Mesothelial cell of epicardium (in vitro differentiated cells): ENCODE results near the gene HNF1B. TPM values are rescaled to one million over a fixed set of nuclear protein-coding genes. Genes with fewer than 3 reads are reported as not detected.

Experiments
- DNase-seq, 2 experiments: peaks; one replicate each; pipeline ENCODE4 v3.0.0; 2021; ENCODE audit warnings: low spot score in 2 of 2; ENCODE audit not compliant: unreplicated experiment in 2 of 2
- H3K27ac Mint-ChIP-seq: 2 replicates; pipeline ENCODE4 v1.8.0; 2021; ENCODE audit warnings: mixed read lengths
- H3K27me3 Mint-ChIP-seq: 2 replicates; pipeline ENCODE4 v1.8.0; 2021; ENCODE audit warnings: low read depth, mixed read lengths
- H3K36me3 Mint-ChIP-seq: 2 replicates; pipeline ENCODE4 v1.8.0; 2021; ENCODE audit warnings: mixed read lengths
- H3K4me1 Mint-ChIP-seq: 2 replicates; pipeline ENCODE4 v1.8.0; 2021; ENCODE audit warnings: mixed read lengths
- H3K4me3 Mint-ChIP-seq: 2 replicates; pipeline ENCODE4 v1.8.0; 2021; ENCODE audit warnings: mild to moderate bottlenecking, moderate library complexity, mixed read lengths
- H3K9me3 Mint-ChIP-seq: 2 replicates; pipeline ENCODE4 v1.8.0; 2021; ENCODE audit warnings: mixed read lengths
- CTCF ChIP-seq: fragments of 200-600 bp; sonication (generic); IDR thresholded peaks from one replicate; pipeline ENCODE4 v1.5.0; 2021; ENCODE audit warnings: antibody characterized with exemption; ENCODE audit not compliant: unreplicated experiment
- total RNA-seq: library from RNA; stranded (reverse); gene quantifications from 3 replicates; pipeline ENCODE4 v1.2.1, GENCODE V29; 2021

Gene HNF1B
- total RNA-seq, 1 donor from 2014 or later = 0.29 TPM

DNA sequence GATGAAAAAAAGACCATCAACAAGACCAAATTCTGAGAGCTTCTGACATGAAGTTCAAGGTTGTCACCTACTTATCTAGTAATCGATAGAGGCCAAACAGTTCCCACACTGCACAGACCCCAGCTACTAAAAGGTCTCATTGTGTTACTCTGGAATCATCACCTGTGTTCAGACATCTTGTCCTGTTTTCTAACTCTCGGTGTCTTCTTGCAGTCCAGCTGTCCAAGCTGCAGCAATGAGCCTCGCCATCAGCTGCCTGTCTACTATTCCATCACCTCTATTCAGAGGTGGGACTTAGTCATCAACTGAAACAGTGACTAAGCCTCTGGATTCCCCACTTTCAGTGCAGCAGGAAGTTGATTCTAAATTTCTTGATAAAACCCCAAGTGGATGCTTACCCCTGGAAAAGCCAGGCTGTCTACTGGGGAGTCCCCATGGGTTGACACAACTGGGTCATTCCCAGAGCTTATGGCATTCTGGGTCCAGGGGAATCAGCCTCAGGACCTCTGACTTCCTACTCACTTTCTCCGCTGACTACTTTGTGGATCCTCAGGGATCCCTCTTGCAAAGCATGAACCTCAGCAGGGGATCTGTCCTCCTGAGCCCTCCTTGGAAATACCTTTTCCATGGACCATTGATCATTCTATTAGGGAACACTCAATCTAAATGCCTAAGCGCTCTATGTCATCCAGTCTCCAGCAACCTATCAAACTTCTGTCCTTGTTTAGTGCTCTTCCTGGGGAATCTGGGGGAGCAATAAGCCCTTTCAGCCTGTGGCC, 46.5 kb downstream of the HNF1B start:
- no peak overlapping the region for H3K4me3 Mint-ChIP-seq
- TF ChIP-seq CTCF = no peak
- DNase-seq = no peak
- peaks cover 4% of the 10 kb centered on the region for H3K9me3 Mint-ChIP-seq
- H3K27me3 Mint-ChIP-seq = peaks cover 8% of the 10 kb centered on the region
- H3K4me1 Mint-ChIP-seq = no peaks in the 10 kb centered on the region
- H3K27ac Mint-ChIP-seq = no peak overlapping the region
- H3K36me3 Mint-ChIP-seq = no peaks in the 10 kb centered on the region

DNA sequence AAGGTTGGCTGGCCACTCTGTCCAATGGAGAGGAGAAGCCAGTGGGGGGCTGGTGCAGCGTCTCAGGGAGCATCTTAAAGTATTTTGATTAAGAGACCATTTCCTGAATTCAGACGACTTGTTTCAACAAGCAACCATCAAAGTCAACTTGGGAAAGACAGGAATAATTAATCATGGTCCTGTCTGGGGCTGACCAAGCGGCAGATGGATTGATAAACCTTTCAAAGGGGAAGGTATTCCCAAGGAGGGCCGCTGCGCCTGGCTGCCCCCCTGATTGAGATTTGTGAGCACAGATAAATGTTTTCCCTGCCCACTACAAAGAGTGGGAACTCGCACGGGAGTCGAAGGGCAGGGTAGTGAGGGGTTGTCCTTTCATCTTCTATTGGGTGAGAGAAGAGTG, 47.5 kb downstream of the HNF1B start:
- Mint-ChIP-seq H3K36me3 (no peaks in the 10 kb centered on the region), H3K4me1 (no peaks in the 10 kb centered on the region)

DNA sequence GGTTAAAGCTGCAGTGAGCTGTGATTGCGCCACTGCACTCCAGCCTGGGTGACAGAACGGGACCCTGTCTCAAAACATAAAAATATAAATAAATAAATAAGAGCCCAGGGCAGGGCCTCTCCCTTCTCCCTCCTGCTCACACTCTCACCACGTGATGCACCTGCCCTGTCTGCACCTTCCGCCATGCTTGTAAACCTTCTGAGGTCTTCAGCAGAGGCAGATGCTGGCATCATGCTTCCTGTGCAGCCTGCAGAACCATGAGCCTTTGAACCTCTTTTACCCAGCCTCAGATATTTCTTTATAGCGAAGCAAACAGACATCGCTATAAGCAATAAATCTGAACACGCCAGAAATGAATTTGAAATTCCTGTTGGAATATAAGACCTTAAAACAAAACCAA, 48.5 kb downstream of the HNF1B start:
- Mint-ChIP-seq H3K27me3 (no peaks in the 10 kb centered on the region), H3K27ac (no peak overlapping the region), H3K4me3 (no peak overlapping the region), H3K36me3 (no peaks in the 10 kb centered on the region), H3K9me3 (peaks cover 4% of the 10 kb centered on the region), H3K4me1 (peaks cover 4% of the 10 kb centered on the region)
- no peak for DNase-seq
- no peak for TF ChIP-seq CTCF

More for the DNA sequence above, 47.5 kb downstream of the HNF1B start:
- no peak for TF ChIP-seq CTCF
- peaks cover 6% of the 10 kb centered on the region for H3K27me3 Mint-ChIP-seq
- no peak for DNase-seq
- no peak overlapping the region for H3K4me3 Mint-ChIP-seq
- no peak overlapping the region for H3K27ac Mint-ChIP-seq
- H3K9me3 Mint-ChIP-seq = peaks cover 4% of the 10 kb centered on the region

DNA sequence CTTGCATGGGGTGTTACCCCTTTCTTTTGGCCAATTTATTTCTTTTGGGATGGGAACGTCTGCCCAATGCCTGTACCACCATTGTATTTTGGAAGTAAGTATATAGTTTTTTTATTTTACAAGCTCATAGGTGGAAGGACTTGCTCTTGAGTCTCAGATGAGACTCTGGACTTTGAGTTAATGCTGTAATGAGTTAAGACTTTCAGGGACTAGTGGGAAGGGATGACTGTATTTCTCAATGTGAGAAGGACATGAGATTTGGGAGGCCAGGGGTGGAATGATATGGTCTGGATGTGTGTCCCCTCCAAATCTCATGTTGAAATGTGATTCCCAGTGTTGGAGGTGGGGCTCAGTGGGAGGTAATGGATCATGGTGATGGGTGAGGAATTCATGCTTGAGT, 49.1 kb downstream of the HNF1B start:
- Mint-ChIP-seq H3K36me3 (no peaks in the 10 kb centered on the region), H3K27ac (no peak overlapping the region), H3K4me1 (peaks cover 4% of the 10 kb centered on the region), H3K9me3 (peaks cover 4% of the 10 kb centered on the region), H3K4me3 (no peak overlapping the region), H3K27me3 (no peaks in the 10 kb centered on the region)
- no peak for TF ChIP-seq CTCF
- DNase-seq = no peak

GRCh38 chr17:37694734-37695133, 50.1 kb downstream of the HNF1B start:
- Mint-ChIP-seq H3K36me3 (no peaks in the 10 kb centered on the region), H3K4me1 (peaks cover 4% of the 10 kb centered on the region), H3K27ac (no peak overlapping the region), H3K4me3 (no peak overlapping the region), H3K9me3 (peaks cover 4% of the 10 kb centered on the region), H3K27me3 (no peaks in the 10 kb centered on the region)
- no peak for TF ChIP-seq CTCF
- no peak for DNase-seq
